Heart right ventricle (tissue), 16 donors: ENCODE results near the gene SYNJ1. TPM values are rescaled to one million over a fixed set of nuclear protein-coding genes. Genes with fewer than 3 reads are reported as not detected.
A peak's percentile ranks its signal among the peaks of the same experiment; 100 is the strongest.

Experiments
- ATAC-seq, 8 donors: fragments of 200-7000 bp; cut with Tn5 transposase; one replicate each; pipeline ENCODE4 v1.9.1; 2020; ENCODE audit warnings: mild to moderate bottlenecking in 8 of 8, moderate library complexity in 8 of 8, moderate number of reproducible peaks in 1 of 8
- DNase-seq, 2 donors: peaks; one replicate each; pipeline ENCODE4 v3.0.0-alpha.2; 2020
- H3K27ac ChIP-seq, 10 donors: fragments of 200-600 bp; sonication (generic) in 2 of 10; one replicate each; pipeline versions ENCODE4 v1.5.0 to v1.8.0; 2020 to 2022; ENCODE audit warnings: mild to moderate bottlenecking in 3 of 10
- H3K27me3 ChIP-seq, 7 donors: fragments of 200-600 bp; one replicate each; pipeline ENCODE4 v1.8.0; 2021 to 2022; ENCODE audit warnings: mild to moderate bottlenecking in 2 of 7
- H3K36me3 ChIP-seq, 9 donors: fragments of 200-600 bp; sonication (generic) in 1 of 9; one replicate each; pipeline versions ENCODE4 v1.5.0 to v1.8.0; 2020 to 2022; ENCODE audit warnings: mild to moderate bottlenecking in 2 of 9
- H3K4me1 ChIP-seq, 9 donors: fragments of 200-600 bp; sonication (generic) in 1 of 9; one replicate each; pipeline versions ENCODE4 v1.5.0 to v1.8.0; 2020 to 2022; ENCODE audit warnings: mild to moderate bottlenecking in 4 of 9
- H3K4me3 ChIP-seq, 10 donors: fragments of 200-600 bp; sonication (generic) in 2 of 10; one replicate each; pipeline versions ENCODE4 v1.5.0 to v1.8.0; 2020 to 2022; ENCODE audit warnings: mild to moderate bottlenecking in 7 of 10, moderate library complexity in 2 of 10
- H3K9me3 ChIP-seq, 11 donors: fragments of 200-600 bp in 10 of 11; sonication (generic) in 2 of 11; one replicate each; pipeline versions ENCODE4 v1.5.0 to v1.8.0; 2013 to 2022; ENCODE audit warnings: mild to moderate bottlenecking in 2 of 11, control low read depth in 1 of 11, moderate library complexity in 1 of 11
- WGBS, 2 donors: extraction: QIAGEN DNeasy Blood & Tissue Kit; methylation state at CpG; one replicate each; pipeline ENCODE4 v1.1.7; 2013; ENCODE audit warnings: inconsistent platforms in 1 of 2; 5-methylcytosine and 5-hydroxymethylcytosine counted together
- intact Hi-C, 10 donors: fragments of 100-400 bp; cut with DNase I; formaldehyde crosslinking; loops; one replicate each; pipeline versions ENCODE4 v1.11.1 to v1.14.2; 2022
- polyA plus RNA-seq, 2 donors: library from polyadenylated mRNA; stranded (reverse); fragments of 200-250 nt; gene quantifications; one replicate each; pipeline ENCODE4 v1.2.3, GENCODE V29; 2013
- total RNA-seq, 10 donors: library from RNA; stranded (reverse); fragmentation: NEBNext Ultra II Directional in 3 of 10; extraction: Animal tissue kit (Norgen Biotek cat#: 25700) in 3 of 10; gene quantifications; one replicate each; pipeline versions ENCODE4 v1.2.1 to v1.2.4, GENCODE V29; 2021 to 2023
- TF ChIP-seq, protein P1 (sequence below), 9 donors: fragments of 200-600 bp; sonication (generic) in 2 of 9; IDR thresholded peaks; one replicate each; pipeline versions ENCODE4 v1.5.0 to v1.8.0; 2021 to 2022; ENCODE audit warnings: antibody characterized with exemption in 9 of 9, mild to moderate bottlenecking in 5 of 9, moderate library complexity in 1 of 9
- donor health status: Arrhythmogenic right ventricular cardiomyopathy.
- donor health status: ischemic (EF 13 %, LVEDD 7.1; RV severe dilation, severe dysfunction).
- donor health status: healthy with polysubstance abuse.
- donor health status: DM: no; HTN: yes; CAD: no.
- donor health status: DM: no; HTN: no; CAD: no.
- donor health status: ischemic (EF 25% LVEDD 6.9; RV normal size, moderate dysfunction).
- donor health status: ischemic (EF 25% LVEDD 5.7; RV mildly dilated, moderate dysfunction).
- donor health status: healthy.
- donor health status: DM: yes; HTN: yes; CAD: no.
- donor health status: Ischemic cardiomyopathy.
- donor health status: ischemic (EF 35%, LVEDD 5.7; RV mildly dilated, moderate dysfunction).
- donor health status: nonischemic (EF 11% LVEDD 7.7; RV severe dilation, severe dysfunction).
- donor health status: DM: yes; HTN: yes; CAD: no.
- donor health status: PGD.
- donor health status: ischemic (EF 29% LVEDD 5.4; RV normal size, mild dysfunction).
- donor health status: nonischemic (EF 23%, LVEDD 6.1; RV moderate dilation, normal function).

The SYNJ1 gene
- total and polyA plus RNA-seq, 12 donors = 5.0 to 15.6 (median 11.8) TPM

DNA sequence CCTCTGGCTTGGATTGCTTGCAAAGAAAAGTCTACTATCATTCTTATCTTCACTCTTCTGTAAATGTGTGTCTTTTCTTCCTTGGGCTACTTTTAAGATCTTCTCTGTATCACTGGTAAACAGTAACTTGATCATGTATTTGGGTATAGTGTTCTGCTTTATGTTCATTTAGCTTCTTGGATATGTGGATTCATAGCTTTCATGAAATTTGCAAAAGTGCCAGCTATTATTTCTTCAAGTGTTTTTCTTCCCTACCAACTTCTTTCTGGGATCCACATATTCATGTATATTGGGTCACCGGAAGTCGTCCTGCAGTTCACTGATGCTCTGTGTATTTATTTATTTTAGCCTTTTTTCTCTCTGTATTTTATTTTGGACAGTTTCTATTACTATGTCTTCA, 11.3 kb downstream of the SYNJ1 start:
- intact Hi-C loops = no loop called here
- Histone ChIP-seq H3K4me3 (no peak overlapping the region), H3K9me3 (peaks cover 0 to 11% (median 0%) of the 10 kb centered on the region in 11 donors), H3K27ac (no peak overlapping the region), H3K27me3 (no peaks in the 10 kb centered on the region), H3K36me3 (peaks cover 0 to 39% (median 0%) of the 10 kb centered on the region in 9 donors), H3K4me1 (peaks cover 0 to 21% (median 11%) of the 10 kb centered on the region in 9 donors)
- ATAC-seq = no peak
- TF ChIP-seq, protein P1, sequence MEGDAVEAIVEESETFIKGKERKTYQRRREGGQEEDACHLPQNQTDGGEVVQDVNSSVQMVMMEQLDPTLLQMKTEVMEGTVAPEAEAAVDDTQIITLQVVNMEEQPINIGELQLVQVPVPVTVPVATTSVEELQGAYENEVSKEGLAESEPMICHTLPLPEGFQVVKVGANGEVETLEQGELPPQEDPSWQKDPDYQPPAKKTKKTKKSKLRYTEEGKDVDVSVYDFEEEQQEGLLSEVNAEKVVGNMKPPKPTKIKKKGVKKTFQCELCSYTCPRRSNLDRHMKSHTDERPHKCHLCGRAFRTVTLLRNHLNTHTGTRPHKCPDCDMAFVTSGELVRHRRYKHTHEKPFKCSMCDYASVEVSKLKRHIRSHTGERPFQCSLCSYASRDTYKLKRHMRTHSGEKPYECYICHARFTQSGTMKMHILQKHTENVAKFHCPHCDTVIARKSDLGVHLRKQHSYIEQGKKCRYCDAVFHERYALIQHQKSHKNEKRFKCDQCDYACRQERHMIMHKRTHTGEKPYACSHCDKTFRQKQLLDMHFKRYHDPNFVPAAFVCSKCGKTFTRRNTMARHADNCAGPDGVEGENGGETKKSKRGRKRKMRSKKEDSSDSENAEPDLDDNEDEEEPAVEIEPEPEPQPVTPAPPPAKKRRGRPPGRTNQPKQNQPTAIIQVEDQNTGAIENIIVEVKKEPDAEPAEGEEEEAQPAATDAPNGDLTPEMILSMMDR (IDR thresholded peaks at IDR 0.05) = no peak
- DNase-seq = no peak
- 95 to 97% methylated on average over 2 of the region's 2 CpGs for WGBS, 2 donors

DNA sequence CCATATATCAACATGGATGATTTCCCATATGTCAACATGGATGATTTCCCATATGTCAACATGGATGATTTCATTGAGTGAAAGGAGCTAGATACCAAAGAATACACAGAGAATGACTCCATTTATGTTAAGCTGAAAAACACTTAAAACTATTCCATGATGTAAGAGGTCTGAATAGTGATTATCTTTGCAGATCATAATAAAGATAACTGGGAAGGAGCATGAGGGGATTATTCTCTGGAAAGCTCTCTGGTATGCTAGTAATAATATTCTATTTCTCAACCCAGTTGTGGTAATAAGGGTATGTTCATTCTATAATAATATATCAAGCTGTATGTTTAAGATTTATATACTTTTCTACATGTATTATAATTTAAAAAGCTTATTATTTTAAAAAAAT, 14.1 kb downstream of the SYNJ1 start:
- peaks cover 0 to 11% (median 0%) of the 10 kb centered on the region in 11 donors for H3K9me3 ChIP-seq
- TF ChIP-seq, protein P1 (IDR thresholded peaks at IDR 0.05) = no peak

DNA sequence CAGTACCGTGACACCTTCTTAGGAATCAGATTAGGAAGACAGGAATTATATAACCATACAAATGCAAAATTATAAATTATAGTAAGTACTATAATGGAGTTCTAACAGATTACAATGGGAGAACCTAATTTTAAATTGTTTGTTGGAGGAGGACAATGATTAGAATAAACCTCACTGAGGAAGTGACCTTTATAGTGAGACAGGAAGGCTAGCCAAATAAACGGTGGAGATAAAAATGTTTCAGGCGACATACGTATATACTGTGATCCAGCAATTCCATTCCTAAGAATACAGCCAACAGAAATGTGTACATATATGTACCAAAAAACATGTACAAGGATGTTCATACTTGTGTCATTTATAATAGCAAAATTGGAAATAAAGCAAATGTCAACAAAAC, 15.2 kb downstream of the SYNJ1 start:
- WGBS, 2 donors = 30 to 43% methylated on average over 4 of the region's 4 CpGs
- peaks cover 0 to 11% (median 0%) of the 10 kb centered on the region in 11 donors for H3K9me3 ChIP-seq
- ATAC-seq = peak in 1 of 8 donors; percentile 45
- peak overlapping the region in 2 of 10 donors; percentile 6 to 38 for H3K27ac ChIP-seq
- H3K36me3 ChIP-seq = peaks cover 0 to 10% (median 0%) of the 10 kb centered on the region in 9 donors
- no peak for DNase-seq
- intact Hi-C loops = no loop called here
- H3K4me3 ChIP-seq = no peak overlapping the region
- H3K27me3 ChIP-seq = no peaks in the 10 kb centered on the region
- H3K4me1 ChIP-seq = peaks cover 0 to 30% (median 18%) of the 10 kb centered on the region in 9 donors
- TF ChIP-seq, protein P1 (IDR thresholded peaks at IDR 0.05) = no peak

More for the DNA sequence above, 14.1 kb downstream of the SYNJ1 start:
- ATAC-seq (no peak), DNase-seq (no peak)
- intact Hi-C loops = no loop called here
- Histone ChIP-seq H3K27ac (no peak overlapping the region), H3K27me3 (no peaks in the 10 kb centered on the region), H3K4me3 (no peak overlapping the region), H3K36me3 (peaks cover 0 to 11% (median 0%) of the 10 kb centered on the region in 9 donors), H3K4me1 (peaks cover 0 to 28% (median 18%) of the 10 kb centered on the region in 9 donors)

DNA sequence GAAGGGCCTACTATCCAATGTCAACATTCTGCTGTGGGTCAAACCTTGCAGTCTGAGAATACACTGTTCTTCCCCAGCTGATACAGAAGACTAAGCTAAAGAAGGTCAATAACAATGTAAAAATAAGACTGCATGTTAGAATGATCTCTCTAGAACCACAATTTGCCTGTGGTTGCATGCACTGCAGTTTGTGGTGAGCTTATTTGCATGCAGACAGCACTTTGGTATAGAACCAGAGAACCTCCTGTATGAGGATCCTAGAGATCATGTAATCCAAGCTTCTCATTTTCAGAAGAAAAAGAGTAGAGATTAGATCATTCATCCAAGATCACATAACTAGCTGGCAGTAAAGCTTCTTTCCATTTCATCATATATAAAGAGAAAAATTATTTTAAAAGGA, 15.8 kb downstream of the SYNJ1 start:
- DNase-seq (no peak), ATAC-seq (peak in 2 of 8 donors; percentile 48 to 56)
- TF ChIP-seq, protein P1 (IDR thresholded peaks at IDR 0.05) = no peak
- no peak overlapping the region for H3K4me3 ChIP-seq
- H3K27me3 ChIP-seq = no peaks in the 10 kb centered on the region
- peak overlapping the region in 1 of 10 donors; percentile 38 for H3K27ac ChIP-seq
- peaks cover 0 to 11% (median 0%) of the 10 kb centered on the region in 11 donors for H3K9me3 ChIP-seq
- peaks cover 0 to 10% (median 0%) of the 10 kb centered on the region in 9 donors for H3K36me3 ChIP-seq
- H3K4me1 ChIP-seq = peaks cover 0 to 33% (median 16%) of the 10 kb centered on the region in 9 donors
- intact Hi-C loops = no loop called here
